Activated gamma-delta T cell treated with Interleukin-2 at 50 U/mL for 16 hours (primary cell): ENCODE measurements around the gene LYPLAL1.
"Not testable (repeated sequence)": the region's sequence is repeated elsewhere in the genome, so short reads cannot be mapped to it uniquely, and the experiment has no call there.

Experiments
- DNase-seq: peaks from one replicate; pipeline ENCODE4 v3.0.0-alpha.2; 2020

Gene LYPLAL1

GRCh38 chr1:219163401-219163954 is 10.2 kb upstream of the LYPLAL1 start:
- no peak for DNase-seq

GRCh38 chr1:219171192-219171935 is 2.3 kb upstream of the LYPLAL1 start:
- no peak for DNase-seq

- DNase-seq: no peak
Observed at GRCh38 chr1:219172821-219173220, 857 bp upstream of the LYPLAL1 start.

DNA sequence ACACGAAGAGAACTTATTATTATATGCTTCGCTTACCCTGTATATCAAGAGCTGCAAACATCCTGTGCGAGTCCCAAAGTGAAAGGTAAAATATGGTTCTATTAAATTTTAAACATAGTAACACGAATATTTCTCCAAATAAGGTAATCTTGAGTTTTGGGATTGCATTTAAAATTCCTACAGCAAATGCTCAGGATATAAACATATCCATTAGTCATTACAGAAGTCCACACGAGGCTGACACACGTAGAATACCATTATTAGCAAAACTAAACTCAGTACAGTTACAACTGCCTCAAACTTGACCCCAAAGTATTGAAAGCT is 282 bp upstream of the LYPLAL1 start:
- no peak for DNase-seq

- no peak for DNase-seq
Observed at GRCh38 chr1:219174460-219175211, 958 bp downstream of the LYPLAL1 start.

GRCh38 chr1:219175212-219175564 is 1.5 kb downstream of the LYPLAL1 start:
- DNase-seq: no peak

- no peak for DNase-seq
Observed at GRCh38 chr1:219176168-219176567, 2.5 kb downstream of the LYPLAL1 start.

GRCh38 chr1:219177363-219177762 is 3.7 kb downstream of the LYPLAL1 start:
- DNase-seq: no peak

DNA sequence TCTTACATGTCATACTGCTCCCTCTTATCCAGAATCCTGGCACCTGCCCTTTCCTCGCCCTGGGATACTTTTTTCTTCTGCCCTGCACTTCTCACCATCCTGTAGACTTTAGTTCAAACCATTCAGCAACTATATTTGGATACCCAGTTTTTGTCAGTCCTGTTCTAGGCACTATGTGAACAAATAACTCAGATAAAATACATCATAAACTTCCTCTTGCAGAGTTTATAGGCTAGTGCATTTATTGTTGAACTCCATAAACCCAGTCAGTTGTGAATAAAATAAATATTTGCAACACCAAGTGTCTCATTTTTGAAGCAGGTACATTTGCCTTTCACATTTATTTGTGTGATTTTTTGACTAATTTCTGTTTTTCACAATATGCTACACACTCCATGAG is 4.3 kb downstream of the LYPLAL1 start:
- no peak for DNase-seq

- DNase-seq: no peak
Observed at GRCh38 chr1:219179293-219179692, 5.6 kb downstream of the LYPLAL1 start.

DNA sequence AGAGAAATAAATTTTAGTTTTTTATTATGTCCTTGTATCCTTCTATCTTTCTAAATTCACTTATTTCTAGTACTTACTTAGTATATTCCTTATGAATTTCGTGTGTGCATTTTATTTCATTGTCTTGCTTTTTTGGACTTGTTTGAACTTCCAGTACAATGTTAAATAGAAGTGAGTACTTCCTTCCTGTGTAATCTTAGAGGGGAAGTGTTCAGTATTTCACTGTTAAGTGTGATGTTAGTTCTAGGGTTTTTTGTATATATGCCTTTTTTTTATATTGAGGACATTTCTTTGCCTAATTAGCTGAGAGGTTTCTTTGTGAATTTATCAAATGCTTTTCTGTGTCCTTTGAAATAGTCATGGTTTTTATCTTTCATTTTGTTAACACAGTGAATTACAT is 10.7 kb downstream of the LYPLAL1 start:
- DNase-seq: no peak

DNA sequence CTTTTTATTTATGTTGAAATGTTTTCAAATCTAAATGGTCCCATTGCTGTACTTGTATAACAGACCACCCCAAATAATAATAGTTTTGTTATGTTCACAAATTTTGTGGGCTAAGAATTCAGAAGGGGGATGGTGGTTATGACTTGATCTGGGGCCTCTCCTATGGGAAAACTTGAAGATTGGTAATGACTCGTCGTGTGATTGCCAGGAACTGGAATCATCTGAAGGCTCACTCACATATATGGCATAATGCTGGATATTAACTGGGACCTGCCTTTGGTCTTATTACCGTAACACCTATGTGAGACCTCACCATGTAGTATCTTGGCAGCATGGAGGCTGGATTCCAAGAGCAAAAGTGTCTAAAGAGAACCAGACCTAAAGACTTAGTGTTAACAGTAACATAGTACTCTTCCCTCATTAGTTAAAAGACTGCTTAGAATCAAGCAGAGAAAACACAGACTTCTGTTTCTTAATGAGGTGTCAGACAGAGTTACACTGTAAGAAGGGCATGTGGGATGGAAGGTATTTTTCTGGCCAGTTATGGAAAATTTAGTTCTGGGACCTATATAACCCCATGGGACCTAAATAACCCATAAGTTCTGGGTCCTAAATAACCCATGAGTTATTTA is 11.9 kb downstream of the LYPLAL1 start:
- no peak for DNase-seq

- DNase-seq: no peak
Observed at GRCh38 chr1:219188331-219188803, 14.7 kb downstream of the LYPLAL1 start.

DNA sequence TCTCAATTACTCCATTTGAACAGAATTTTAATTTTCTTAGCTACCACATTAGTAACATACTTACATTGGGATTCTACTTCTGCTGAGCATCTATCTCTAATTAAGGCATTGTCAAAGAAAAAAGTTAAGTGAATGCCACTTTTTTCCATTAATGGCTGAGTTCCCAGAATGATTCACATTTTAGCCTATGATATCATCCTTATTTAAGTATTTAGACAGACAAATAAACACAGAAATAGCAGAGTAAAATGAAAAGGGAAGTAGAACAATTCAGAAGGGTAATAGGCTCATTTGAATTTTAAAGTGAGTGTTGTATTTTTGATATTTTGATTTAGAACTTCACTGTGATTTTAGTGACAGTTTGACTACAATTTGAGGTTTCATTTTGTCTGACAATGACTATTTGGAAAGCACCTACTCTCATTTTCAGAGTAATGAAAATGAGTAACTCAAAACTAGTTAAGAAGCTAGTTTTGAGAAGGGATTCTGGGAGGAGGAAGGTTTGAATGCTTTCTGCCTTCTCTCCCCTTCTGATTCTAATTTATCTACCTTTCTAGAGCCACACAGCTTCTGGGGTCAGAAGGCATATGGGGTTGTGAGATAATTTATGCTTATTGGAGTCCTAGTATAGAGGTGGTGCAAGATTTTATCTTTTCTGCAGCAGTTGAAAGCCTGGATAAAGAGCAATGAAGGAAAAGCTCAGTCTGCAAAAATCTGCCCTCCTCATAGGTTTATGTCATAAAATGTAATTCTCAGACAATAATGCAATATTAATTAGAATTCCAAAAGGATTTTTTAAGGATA is 15.5 kb downstream of the LYPLAL1 start:
- no peak for DNase-seq

DNA sequence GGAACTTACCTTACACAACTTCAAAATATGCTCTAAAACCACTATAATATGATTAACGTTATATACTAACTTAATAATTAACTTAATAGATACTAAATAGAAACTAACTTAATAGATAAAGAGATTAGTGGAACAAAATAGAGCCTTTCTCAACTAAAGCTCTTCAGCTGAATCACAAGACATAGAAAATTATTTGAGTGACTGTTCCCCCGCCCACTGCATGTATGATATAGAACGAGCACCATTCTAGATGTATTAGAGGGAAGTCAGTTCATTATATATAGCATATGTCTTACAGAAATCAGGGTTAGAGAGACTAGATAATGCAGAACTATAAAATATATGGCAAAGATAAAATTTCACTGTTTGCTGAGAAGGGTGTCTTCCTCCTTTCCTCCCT is 16.3 kb downstream of the LYPLAL1 start:
- DNase-seq: no peak

GRCh38 chr1:219190605-219191004 is 16.9 kb downstream of the LYPLAL1 start:
- DNase-seq: no peak

- not testable (repeated sequence) for DNase-seq
Observed at GRCh38 chr1:219195833-219196232, 22.2 kb downstream of the LYPLAL1 start.

DNA sequence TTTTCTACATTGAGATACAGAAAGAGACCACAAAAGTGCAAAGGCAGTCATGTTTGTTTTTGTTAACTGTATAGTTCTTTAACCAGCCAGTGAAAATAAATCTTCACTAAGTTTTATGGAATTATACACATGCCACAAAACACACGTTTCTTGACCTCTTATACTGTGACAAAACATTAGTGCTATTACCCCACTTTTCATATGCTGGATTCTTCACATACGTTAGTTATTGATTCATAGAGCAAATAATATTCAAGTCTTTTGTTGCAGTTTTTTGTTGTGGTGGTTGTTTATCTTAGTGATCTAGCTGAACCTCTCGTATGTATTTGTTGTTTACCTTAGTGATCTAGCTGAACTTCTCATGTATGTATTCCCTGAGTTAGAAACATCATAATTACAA is 28.0 kb downstream of the LYPLAL1 start:
- DNase-seq: no peak

- DNase-seq: no peak
Observed at GRCh38 chr1:219202567-219202966, 28.9 kb downstream of the LYPLAL1 start.

GRCh38 chr1:219206350-219206749 is 32.7 kb downstream of the LYPLAL1 start:
- DNase-seq: no peak

- no peak for DNase-seq
Observed at GRCh38 chr1:219209578-219209977, 35.9 kb downstream of the LYPLAL1 start.

DNA sequence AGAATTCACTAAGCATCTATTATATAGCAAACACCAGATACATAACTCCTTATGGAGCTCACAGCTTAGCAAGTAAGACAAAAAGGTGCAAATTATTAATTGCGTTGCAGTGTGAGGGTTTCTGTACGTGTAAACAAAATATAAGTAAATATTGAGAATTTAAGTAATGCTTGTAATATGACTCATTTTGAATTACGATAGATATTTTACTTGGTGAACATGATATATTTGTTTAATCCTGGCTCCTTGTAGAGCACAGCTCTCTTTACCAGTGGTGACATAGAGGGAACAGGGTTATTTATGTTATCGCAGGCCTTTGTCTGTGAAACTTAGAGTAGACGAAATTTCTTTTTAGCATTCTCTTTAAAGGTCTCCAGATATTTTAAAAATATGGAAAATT is 36.4 kb downstream of the LYPLAL1 start:
- DNase-seq: no peak

GRCh38 chr1:219215477-219215876 is 41.8 kb downstream of the LYPLAL1 start:
- no peak for DNase-seq
